EH (cell line): Measurements from ENCODE around the gene SYNPO.

Experiments used
- DNase-seq: peaks from one replicate; pipeline ENCODE4 v3.0.0-alpha.2; 2015; ENCODE audit warnings: low read depth

SYNPO gene

DNA sequence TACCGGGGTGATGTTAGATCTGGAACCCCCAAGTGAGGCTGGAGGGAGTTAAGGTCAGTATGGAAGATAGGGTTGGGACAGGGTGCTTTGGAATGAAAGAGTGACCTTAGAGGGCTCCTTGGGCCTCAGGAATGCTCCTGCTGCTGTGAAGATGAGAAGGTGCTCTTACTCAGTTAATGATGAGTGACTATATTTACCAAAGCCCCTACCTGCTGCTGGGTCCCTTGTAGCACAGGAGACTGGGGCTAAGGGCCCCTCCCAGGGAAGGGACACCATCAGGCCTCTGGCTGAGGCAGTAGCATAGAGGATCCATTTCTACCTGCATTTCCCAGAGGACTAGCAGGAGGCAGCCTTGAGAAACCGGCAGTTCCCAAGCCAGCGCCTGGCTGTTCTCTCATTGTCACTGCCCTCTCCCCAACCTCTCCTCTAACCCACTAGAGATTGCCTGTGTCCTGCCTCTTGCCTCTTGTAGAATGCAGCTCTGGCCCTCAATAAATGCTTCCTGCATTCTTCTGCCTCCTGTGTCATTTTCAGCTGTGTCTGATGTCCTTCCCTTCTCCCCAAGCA is 18.3 kb downstream of the SYNPO start:
- DNase-seq, result no peak

- no peak for DNase-seq
Observed at GRCh38 chr5:150659360-150660107, 19.1 kb downstream of the SYNPO start.

DNA sequence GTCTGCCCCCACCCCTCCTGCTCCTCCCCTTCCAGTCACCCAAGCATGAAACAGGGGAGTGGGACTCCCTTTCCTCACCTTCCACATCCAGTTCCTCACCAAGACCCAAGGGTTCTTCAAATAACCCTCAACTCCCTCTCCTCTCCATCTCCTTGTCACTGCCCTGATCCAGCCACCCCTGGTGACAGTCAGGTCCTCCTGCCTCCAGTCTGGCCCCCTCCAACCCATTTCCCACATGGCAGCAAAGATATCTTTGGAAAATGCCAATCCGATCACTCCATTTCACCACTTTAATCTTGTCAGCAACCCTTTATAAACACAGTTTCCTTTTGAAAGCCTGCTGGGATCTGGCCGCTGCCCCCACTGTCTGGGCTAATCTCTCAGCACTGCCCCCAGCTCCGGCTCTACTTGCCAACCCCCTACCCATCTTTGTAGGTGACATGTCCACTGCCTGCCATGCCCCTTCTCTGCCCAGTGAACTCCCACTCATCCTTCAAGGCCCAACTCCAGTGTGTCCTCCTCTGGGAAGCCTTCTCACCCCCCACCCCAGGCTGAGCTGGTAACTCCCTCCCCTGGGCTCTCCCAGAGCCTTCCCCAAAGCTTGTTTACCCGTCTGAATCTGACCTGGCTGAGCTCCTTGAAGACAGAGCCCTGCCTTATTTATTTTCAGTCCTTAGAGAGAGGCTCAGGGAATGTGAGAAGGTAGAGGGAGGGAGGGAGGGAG is 19.8 kb downstream of the SYNPO start:
- no peak for DNase-seq

- DNase-seq, result no peak
Observed at GRCh38 chr5:150661086-150661485, 20.6 kb downstream of the SYNPO start, which contains the start of gene MYOZ3. Gene MYOZ3 (plus strand): TSS chr5:150661251. CDS start chr5:150662942, 1,691 bp downstream.

- no peak for DNase-seq
Observed at GRCh38 chr5:150661821-150662596, 21.5 kb downstream of the SYNPO start.

GRCh38 chr5:150662731-150663516 is 22.5 kb downstream of the SYNPO start:
- no peak for DNase-seq

GRCh38 chr5:150663936-150664335 is 23.5 kb downstream of the SYNPO start:
- DNase-seq, result no peak

DNA sequence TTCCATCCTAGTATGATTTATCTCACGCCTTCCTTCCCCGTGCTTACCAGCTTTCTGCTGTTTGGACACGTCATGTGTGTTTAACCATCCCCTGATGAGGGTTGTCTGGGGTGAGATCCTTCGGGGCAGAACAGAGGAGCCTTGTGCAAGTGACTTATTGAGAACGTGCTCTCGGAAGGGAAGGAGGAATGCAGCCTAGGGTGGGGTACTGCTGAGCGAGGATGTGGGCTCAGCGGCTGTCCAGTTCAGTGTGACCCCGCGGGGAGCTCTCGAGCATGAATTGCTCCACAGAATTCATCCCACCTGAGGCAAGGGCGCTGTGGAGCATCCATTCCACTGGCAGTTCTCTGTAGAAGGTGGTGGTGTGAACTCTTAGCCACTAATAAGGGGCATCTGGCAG is 24.6 kb downstream of the SYNPO start:
- DNase-seq, result peak; percentile 70

DNA sequence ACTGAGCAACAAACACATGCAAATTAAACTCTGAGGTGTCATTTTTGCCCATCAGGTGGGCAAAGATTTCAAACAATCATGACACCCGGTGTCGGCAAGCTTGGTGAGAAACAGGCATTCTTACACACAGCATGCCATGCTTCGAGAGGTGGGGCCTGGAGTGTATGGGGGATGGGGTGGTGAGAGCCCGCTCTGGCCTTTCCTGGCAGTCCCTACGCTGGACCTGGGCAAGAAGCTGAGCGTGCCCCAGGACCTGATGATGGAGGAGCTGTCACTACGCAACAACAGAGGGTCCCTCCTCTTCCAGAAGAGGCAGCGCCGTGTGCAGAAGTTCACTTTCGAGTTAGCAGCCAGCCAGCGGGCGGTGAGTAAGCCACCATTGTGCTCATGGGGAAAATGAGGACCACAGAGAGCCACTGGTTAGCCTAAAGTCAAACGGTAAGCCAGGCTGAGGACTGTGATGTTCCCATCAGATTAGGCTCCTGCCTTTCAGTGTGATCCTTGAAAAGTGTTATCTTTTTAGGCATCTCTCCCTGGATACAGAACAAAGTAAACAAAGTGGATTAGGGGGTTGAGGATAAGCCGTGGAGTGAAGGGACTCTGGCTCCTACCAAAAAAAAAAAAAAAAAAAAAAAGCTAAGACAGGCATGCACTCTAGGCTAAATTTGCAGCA is 30.0 kb downstream of the SYNPO start:
- DNase-seq, result no peak

DNA sequence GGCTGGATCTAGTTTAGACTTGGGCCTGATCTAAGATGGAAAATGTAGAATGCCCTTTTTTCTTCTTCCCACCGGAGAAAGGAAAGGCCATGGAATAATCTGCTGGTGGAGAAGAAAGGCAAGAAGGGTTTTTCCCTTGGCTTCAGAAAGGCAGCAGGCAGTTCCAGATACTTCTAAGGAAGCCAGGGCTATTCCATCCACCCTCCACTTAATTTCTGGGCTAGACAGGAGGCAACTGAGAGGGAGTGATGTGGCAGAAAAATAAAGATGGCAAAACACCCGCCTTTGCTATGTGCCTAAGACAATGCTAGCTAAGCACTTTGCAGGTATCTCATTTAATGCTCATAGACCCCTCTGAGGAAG is 30.5 kb downstream of the SYNPO start:
- no peak for DNase-seq

- no peak for DNase-seq
Observed at GRCh38 chr5:150671509-150672236, 31.2 kb downstream of the SYNPO start.

DNA sequence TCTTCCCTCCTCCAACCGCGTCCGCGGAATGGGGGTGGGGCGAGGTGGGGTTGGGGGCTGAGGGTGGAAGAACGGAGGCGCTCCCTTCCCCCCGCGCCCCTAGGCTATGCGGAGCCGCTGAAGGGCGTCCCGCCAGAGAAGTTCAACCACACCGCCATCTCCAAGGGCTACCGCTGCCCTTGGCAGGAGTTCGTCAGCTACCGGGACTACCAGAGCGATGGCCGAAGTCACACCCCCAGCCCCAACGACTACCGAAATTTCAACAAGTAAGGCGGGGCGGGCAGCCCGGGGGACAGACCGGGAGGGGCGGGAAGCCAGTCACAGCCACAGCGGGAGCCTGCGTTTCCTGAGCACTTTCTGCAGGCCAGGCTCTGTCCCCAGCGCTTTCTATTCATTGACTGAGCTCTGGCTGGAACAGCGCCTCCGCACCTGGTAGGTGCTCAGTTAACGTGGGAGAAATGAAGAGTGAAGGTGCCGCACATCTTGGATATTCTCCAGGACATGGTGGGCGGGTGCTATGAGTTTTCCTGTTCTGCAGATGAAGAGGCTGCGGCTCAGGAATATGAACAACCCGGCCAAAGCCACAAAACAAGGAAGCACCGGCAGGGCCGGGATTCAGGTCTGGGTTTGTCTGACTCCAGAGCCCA is 31.9 kb downstream of the SYNPO start:
- DNase-seq, result peak; percentile 46

GRCh38 chr5:150672884-150673275 is 32.4 kb downstream of the SYNPO start:
- no peak for DNase-seq

GRCh38 chr5:150674341-150674821 is 33.9 kb downstream of the SYNPO start:
- DNase-seq, result no peak

- no peak for DNase-seq
Observed at GRCh38 chr5:150675069-150675468, 34.6 kb downstream of the SYNPO start.

GRCh38 chr5:150676578-150676977 is 36.1 kb downstream of the SYNPO start:
- DNase-seq, result no peak

DNA sequence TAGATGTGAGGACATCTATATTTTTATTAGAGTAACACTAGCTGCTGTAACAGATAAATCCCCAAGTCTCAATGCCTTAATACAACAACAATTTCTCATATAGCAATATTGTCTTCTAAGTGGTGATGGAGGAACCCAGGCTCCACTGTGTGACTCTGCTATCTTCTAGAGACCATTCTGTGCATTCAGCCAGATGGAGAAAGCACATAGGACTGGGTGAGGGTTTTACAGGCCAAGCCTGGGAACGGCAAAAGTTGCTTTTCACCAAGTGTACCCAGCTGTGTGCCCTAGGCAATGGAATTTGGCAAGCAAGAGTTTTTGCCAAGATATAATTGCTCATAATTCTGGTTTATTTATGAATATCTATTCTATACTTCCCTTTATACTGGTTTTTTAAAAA is 48.7 kb downstream of the SYNPO start:
- DNase-seq, result no peak

- DNase-seq, result no peak
Observed at GRCh38 chr5:150690760-150691159, 50.3 kb downstream of the SYNPO start.

GRCh38 chr5:150692276-150692675 is 51.8 kb downstream of the SYNPO start:
- no peak for DNase-seq

DNA sequence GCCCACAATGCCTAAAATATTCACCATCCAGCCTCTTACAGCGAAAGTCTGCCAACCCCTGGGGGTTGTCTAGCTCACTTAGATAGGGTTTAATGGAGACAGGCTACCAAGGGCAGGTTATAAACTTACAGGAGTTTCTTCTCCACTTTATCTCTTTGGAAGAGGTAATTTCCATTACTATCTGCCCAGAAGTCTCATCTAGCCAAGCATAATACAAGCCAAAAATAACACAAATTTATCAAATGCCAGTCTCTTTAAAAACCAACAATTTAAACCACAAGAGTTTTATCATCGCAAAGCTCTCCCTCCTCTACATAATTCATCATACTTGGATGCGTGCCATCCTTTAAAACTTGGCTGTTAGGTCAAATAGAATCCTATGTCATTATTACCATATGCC is 54.2 kb downstream of the SYNPO start:
- DNase-seq, result peak; percentile 76
